Esophagus muscularis mucosa (tissue), 4 donors: ENCODE data around the gene LDAF1.

ENCODE experiments used
- EP300 ChIP-seq: sonication (generic); formaldehyde crosslinking; IDR thresholded peaks from one replicate; pipeline ENCODE4 v1.6.1; 2017; ENCODE audit warnings: antibody characterized with exemption
- POLR2A ChIP-seq: fragments of 450-650 bp; IDR thresholded peaks from one replicate; pipeline ENCODE4 v1.6.1; 2017; ENCODE audit warnings: antibody characterized with exemption, moderate library complexity, mild to moderate bottlenecking, low read depth
- POLR2AphosphoS5 ChIP-seq, 2 donors: sonication (generic); formaldehyde crosslinking; IDR thresholded peaks; one replicate each; pipeline ENCODE4 v1.6.1; 2017; ENCODE audit warnings: antibody characterized with exemption in 2 of 2
- TF ChIP-seq, protein P1 (sequence below), 3 experiments: fragments of 200-600 bp in 2 of 3; fragments of 450-650 bp in 1 of 3; sonication (generic) in 2 of 3; IDR thresholded peaks; one replicate each; pipeline ENCODE4 v1.5.1; 2017 to 2019; ENCODE audit warnings: antibody characterized with exemption in 3 of 3, mild to moderate bottlenecking in 2 of 3, moderate library complexity in 1 of 3

DNA sequence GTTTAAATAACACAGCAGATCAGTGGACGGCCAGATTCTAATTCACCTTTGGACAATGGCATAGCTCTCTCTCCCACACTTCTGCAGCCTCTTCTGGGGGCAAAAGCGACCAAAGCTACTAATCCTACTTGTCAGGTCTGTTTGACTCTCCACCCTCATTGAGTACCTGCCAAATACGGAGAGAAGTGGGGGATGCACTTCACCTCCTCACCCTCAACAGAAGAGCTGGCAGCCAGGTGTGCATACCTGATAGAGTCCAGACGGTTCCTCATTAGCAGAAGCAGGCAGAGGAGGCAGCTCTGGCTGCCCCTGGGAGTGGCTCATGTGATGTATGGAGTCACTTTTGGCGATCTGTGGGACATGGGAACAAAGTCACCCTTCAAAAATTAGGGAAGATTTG lies 12.7 kb upstream of the LDAF1 start:
- TF ChIP-seq, protein P1, sequence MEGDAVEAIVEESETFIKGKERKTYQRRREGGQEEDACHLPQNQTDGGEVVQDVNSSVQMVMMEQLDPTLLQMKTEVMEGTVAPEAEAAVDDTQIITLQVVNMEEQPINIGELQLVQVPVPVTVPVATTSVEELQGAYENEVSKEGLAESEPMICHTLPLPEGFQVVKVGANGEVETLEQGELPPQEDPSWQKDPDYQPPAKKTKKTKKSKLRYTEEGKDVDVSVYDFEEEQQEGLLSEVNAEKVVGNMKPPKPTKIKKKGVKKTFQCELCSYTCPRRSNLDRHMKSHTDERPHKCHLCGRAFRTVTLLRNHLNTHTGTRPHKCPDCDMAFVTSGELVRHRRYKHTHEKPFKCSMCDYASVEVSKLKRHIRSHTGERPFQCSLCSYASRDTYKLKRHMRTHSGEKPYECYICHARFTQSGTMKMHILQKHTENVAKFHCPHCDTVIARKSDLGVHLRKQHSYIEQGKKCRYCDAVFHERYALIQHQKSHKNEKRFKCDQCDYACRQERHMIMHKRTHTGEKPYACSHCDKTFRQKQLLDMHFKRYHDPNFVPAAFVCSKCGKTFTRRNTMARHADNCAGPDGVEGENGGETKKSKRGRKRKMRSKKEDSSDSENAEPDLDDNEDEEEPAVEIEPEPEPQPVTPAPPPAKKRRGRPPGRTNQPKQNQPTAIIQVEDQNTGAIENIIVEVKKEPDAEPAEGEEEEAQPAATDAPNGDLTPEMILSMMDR (IDR thresholded peaks at IDR 0.05), result no peak
- no peak for TF ChIP-seq POLR2AphosphoS5 (IDR thresholded peaks at IDR 0.05)
- no peak for TF ChIP-seq POLR2A
- TF ChIP-seq EP300, result no peak
